ENCODE data around the gene GPR75. TPM values are rescaled to one million over a fixed set of nuclear protein-coding genes. Genes with fewer than 3 reads are reported as not detected.

The GPR75 gene
- total RNA-seq, 4 donors from 2014 or later, result 2.3 to 2.6 (median 2.5) TPM

DNA sequence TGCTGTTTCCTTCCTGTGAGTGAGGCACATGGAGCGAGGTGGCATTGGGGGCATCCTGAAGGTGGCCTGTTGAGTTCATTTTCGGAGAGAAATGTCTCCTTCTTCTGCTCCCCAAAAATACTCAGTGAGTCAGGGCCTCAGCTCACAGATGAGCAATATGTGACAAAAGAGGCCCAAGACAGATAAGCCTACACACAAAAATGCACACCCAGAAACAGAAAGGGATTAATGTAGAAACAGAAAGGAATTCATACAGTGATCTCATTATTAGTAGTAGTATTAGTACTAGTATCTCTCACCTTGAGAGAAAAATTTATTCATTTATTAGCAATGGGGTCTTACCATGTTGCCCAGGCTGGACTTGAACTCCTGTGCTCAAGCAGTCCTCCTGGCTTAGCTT, 5.1 kb downstream of the GPR75 start:
- TF ChIP-seq, protein P1, sequence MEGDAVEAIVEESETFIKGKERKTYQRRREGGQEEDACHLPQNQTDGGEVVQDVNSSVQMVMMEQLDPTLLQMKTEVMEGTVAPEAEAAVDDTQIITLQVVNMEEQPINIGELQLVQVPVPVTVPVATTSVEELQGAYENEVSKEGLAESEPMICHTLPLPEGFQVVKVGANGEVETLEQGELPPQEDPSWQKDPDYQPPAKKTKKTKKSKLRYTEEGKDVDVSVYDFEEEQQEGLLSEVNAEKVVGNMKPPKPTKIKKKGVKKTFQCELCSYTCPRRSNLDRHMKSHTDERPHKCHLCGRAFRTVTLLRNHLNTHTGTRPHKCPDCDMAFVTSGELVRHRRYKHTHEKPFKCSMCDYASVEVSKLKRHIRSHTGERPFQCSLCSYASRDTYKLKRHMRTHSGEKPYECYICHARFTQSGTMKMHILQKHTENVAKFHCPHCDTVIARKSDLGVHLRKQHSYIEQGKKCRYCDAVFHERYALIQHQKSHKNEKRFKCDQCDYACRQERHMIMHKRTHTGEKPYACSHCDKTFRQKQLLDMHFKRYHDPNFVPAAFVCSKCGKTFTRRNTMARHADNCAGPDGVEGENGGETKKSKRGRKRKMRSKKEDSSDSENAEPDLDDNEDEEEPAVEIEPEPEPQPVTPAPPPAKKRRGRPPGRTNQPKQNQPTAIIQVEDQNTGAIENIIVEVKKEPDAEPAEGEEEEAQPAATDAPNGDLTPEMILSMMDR (IDR thresholded peaks at IDR 0.05; ENCODE audit: low read depth), result no peak

DNA sequence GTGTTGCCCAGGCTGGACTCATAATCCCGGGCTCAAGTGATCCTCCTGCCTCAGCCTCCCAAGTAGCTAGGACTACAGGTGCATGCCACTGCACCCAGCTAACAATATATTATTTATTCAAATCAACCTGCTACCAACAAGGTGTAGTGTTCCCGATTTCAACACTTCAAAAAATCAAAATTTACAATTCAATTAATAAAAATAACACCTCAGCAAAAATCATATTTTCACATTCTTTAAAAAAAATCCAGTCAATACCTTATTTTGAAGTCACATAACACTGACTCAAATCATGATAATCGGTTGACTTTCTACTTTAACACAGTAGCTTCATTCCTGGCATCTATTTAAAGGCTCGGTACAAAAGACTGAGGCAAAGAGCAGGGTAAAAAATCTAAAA, 7.2 kb downstream of the GPR75 start:
- TF ChIP-seq, protein P1 (IDR thresholded peaks at IDR 0.05; ENCODE audit: low read depth), result no peak

DNA sequence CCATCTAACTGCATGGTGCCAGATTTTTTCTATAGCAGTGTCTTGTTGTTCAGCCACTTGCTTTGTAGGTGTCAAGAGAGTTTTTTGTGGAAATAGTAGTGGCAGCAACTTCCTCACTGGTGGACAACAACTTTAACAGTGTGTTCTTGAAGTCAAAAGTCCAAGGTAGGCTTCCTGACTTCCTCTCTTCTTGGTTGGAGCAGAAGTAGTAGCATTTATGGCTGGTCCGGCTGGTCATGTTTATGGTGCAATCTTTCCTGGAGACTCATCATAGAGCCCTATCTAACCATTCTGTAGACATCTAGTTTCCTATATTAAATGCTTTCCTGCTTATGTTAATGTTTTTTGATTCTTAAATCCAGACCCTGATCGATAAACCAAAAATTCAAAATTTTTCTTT, 11.7 kb downstream of the GPR75 start:
- TF ChIP-seq, protein P1 (IDR thresholded peaks at IDR 0.05; ENCODE audit: low read depth), result no peak

DNA sequence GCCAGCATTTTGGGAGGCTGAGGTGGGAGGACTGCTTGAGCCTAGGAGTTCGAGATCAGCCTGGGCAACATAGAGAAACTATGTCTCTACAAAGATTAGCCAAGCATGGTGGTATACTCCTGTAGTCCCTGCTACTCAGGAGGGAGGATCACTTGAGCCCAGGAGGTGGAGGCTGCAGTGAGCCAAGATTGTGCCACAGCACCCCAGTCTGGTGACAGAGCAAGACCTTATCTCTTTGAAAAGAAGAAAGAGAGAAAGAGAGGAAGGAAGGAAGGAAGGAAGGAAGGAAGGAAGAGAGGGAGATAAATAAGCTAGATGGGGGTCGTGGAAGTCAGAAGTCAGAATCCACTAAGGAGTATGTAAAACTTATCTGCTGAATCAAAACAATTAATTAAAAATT, 16.2 kb downstream of the GPR75 start:
- TF ChIP-seq, protein P1 (IDR thresholded peaks at IDR 0.05; ENCODE audit: low read depth), result no peak

DNA sequence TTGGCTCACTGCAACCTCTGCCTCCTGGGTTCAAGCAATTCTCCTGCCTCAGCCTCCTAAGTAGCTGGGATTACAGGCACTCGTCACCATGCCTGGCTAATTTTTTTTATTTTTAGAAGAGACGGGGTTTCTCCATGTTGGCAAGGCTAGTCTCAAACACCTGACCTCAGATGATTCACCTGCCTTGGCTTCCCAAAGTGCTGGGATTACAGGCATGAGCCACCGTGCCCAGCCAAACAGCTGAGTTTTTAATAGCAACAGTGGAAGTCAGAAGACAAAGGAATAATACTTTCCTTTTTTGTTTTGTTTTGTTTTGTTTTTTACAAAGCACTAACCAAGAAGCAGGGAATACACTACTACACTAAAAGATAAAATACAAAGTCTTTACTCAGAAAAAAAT, 16.9 kb downstream of the GPR75 start:
- TF ChIP-seq, protein P1 (IDR thresholded peaks at IDR 0.05; ENCODE audit: low read depth), result no peak

DNA sequence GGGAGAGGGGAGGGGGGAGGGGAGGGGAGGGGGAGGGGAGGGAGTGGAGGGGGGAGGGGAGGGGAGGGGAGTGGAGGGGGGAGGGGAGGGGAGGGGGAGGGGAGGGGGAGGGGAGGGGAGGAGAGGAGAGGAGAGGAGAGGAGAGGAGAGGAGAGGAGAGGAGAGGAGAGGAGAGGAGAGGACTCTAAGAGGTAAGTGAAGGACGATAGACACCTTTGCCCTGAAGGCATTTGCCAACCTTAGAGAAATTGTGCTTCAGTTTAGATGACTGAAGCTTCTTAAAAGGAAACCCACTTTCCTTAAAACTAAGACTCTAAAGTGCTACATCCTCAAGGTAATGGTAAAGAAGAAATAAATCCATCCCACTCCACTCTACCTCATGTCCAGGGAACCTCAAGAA, 19.2 kb downstream of the GPR75 start:
- TF ChIP-seq, protein P1 (IDR thresholded peaks at IDR 0.05; ENCODE audit: low read depth), result no peak

DNA sequence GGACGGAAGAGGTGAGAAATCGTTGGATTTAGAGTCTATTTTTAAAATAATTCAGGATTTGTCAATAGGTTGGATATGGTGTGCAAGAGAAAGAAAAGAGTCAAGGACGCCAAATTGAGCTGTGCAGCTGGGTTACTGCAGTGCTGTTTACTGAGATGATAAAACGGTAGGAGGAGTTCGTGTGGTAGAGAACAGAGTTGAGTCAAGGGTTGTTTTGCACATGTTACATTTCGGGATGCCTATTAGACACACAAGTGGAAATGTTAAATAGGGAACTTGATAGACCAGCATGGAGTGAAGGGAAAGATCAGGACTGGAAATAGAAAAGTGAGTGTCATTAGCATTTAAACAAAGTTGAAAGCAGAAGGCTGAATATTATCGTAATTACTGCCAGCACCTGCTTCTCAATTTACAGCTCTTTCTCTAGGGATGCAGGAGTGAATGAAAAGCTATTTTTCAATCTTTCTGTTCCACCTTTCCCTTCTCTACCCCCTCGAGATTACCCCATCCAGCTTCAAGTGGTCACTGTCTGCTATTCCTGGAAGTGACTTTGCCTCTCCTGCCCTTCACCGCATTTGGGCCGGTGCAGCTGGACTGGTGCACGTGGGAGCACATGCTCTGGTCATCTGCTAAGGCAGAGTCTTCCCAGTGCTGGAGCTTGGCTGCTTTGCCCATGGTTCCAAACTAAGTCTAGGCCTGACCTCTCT, 30.3 kb downstream of the GPR75 start:
- TF ChIP-seq, protein P1 (IDR thresholded peaks at IDR 0.05; ENCODE audit: low read depth), result no peak
